ENCODE results near the gene PDLIM7. TPM values are rescaled to one million over a fixed set of nuclear protein-coding genes. Genes with fewer than 3 reads are reported as not detected.

Gene PDLIM7
- total RNA-seq, 2 donors from 2014 or later, result 196 to 241 TPM

DNA sequence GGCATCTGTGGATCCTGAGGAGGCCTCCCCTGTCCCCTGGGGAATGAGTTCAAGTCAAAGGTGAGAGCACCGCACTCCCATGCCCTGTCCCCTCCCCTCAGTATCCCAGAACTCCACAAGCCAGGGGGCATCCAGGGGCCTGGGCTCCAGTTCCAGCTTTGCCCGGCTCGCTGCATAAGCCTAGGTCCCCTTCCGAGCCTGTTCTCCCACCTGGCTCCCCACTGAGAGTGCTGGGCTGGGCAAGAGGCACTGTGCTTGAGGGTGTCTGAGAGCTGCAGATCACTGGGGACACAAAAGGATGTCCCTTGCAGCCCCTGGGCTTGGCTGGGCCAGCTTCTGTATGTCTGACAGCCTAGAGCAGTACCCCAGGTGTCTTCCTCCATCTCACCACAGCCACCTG lies 7.7 kb upstream of the PDLIM7 start:
- H3K4me1 Mint-ChIP-seq, result peaks cover 5% of the 10 kb centered on the region
- peaks cover 4% of the 10 kb centered on the region for H3K4me1 ChIP-seq (ENCODE audit: control insufficient read depth, insufficient read depth, low read length)
- no peaks in the 10 kb centered on the region for H3K9me3 ChIP-seq (ENCODE audit: control insufficient read depth, low read length)
- no peak overlapping the region for H3K9ac ChIP-seq (ENCODE audit: extremely low read depth, low read length, poor library complexity, severe bottlenecking)
- no peak overlapping the region for H3K27ac Mint-ChIP-seq
- H3K27ac ChIP-seq (ENCODE audit: low read depth, low read length), result no peak overlapping the region
- no peak for TF ChIP-seq CTCF (conservative IDR thresholded peaks at IDR 0.05)
- H3K36me3 ChIP-seq (ENCODE audit: control insufficient read depth, insufficient read depth, low read length), result peaks cover 8% of the 10 kb centered on the region
- peaks cover 6% of the 10 kb centered on the region for H3K27me3 Mint-ChIP-seq (ENCODE audit: insufficient read depth)
- no peak overlapping the region for H3K4me3 ChIP-seq (ENCODE audit: low read length)
- H3K9me3 Mint-ChIP-seq, result no peaks in the 10 kb centered on the region
- no peak for DNase-seq
- H3K36me3 Mint-ChIP-seq (ENCODE audit: low read depth), result peaks cover 10% of the 10 kb centered on the region
- no peak overlapping the region for H3K4me3 Mint-ChIP-seq
- no peaks in the 10 kb centered on the region for H3K27me3 ChIP-seq (ENCODE audit: control insufficient read depth, insufficient read depth, low read length, poor library complexity, severe bottlenecking)
- WGBS, 2 experiments (ENCODE audit: insufficient coverage in 1 of 2, insufficient read length in 1 of 2), result 93% methylated on average over 4 of the region's 4 CpGs; no CpG with 5 or more reads in 1 of the 2 experiments

GRCh38 chr5:177504086-177505056 lies 7.0 kb upstream of the PDLIM7 start:
- DNase-seq, result no peak
- 93 to 97% methylated on average over 24 to 47 of the region's 47 CpGs for WGBS, 2 experiments (ENCODE audit: insufficient coverage in 1 of 2, insufficient read length in 1 of 2)
- Histone ChIP-seq H3K4me1 (ENCODE audit: control insufficient read depth, insufficient read depth, low read length) (peaks cover 1% of the 10 kb centered on the region), H3K9ac (ENCODE audit: extremely low read depth, low read length, poor library complexity, severe bottlenecking) (no peak overlapping the region), H3K36me3 (ENCODE audit: control insufficient read depth, insufficient read depth, low read length) (peaks cover 5% of the 10 kb centered on the region), H3K9me3 (ENCODE audit: control insufficient read depth, low read length) (no peaks in the 10 kb centered on the region), H3K27me3 (ENCODE audit: control insufficient read depth, insufficient read depth, low read length, poor library complexity, severe bottlenecking) (peaks cover 1% of the 10 kb centered on the region), H3K27ac (ENCODE audit: low read depth, low read length) (no peak overlapping the region), H3K4me3 (ENCODE audit: low read length) (no peak overlapping the region)
- Mint-ChIP-seq H3K9me3 (no peaks in the 10 kb centered on the region), H3K36me3 (ENCODE audit: low read depth) (peaks cover 10% of the 10 kb centered on the region), H3K27ac (no peak overlapping the region), H3K4me1 (peaks cover 2% of the 10 kb centered on the region), H3K4me3 (no peak overlapping the region), H3K27me3 (ENCODE audit: insufficient read depth) (peaks cover 13% of the 10 kb centered on the region)
- TF ChIP-seq CTCF (conservative IDR thresholded peaks at IDR 0.05), result no peak

DNA sequence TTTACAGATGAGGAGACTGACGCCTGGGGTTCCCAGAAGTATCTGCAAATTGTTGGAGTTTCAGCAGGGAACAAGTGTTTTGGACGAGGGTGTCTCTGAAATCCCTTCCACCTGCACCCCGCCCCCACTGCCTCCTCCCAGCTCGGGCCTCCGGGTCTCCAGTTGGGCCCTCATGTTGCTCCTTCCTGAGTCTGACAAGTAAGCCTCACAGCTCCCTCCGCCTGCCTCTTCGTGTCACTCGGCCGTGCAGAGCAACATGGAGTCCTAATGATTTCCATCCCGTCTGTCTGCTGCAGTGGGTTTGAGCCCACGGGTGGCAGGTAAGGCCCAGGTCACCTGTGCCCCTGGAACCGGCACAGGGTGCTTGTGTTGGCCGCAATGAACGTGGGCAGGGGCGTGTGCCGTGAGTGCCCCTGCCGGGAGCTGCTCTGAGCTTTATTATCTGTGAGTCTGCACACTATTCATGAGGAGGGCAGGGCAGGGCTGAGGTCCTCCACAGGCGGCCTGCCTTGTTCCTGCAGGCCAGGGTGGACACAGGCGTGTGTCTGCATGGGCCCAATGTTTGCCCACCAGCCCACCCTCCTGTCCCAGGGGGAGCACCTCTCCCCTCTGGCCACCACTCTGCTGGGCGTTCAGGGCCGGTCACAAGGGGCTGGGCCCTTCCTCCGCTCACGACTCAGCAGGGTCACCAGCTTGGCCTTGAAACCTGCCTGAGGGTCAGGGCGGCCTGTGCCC lies 6.1 kb upstream of the PDLIM7 start:
- no peak for DNase-seq

More for the DNA sequence above, 6.1 kb upstream of the PDLIM7 start:
- no peaks in the 10 kb centered on the region for H3K4me1 ChIP-seq (ENCODE audit: control insufficient read depth, insufficient read depth, low read length)
- no peak overlapping the region for H3K9ac ChIP-seq (ENCODE audit: extremely low read depth, low read length, poor library complexity, severe bottlenecking)
- Mint-ChIP-seq H3K27ac (no peak overlapping the region), H3K36me3 (ENCODE audit: low read depth) (peaks cover 10% of the 10 kb centered on the region), H3K9me3 (no peaks in the 10 kb centered on the region), H3K27me3 (ENCODE audit: insufficient read depth) (peaks cover 21% of the 10 kb centered on the region), H3K4me1 (peaks cover 4% of the 10 kb centered on the region), H3K4me3 (no peak overlapping the region)
- WGBS, 2 experiments (ENCODE audit: insufficient coverage in 1 of 2, insufficient read length in 1 of 2), result 89 to 91% methylated on average over 18 to 24 of the region's 24 CpGs
- H3K9me3 ChIP-seq (ENCODE audit: control insufficient read depth, low read length), result no peaks in the 10 kb centered on the region
- H3K36me3 ChIP-seq (ENCODE audit: control insufficient read depth, insufficient read depth, low read length), result peaks cover 5% of the 10 kb centered on the region
- TF ChIP-seq CTCF (conservative IDR thresholded peaks at IDR 0.05), result no peak
- H3K27me3 ChIP-seq (ENCODE audit: control insufficient read depth, insufficient read depth, low read length, poor library complexity, severe bottlenecking), result peaks cover 10% of the 10 kb centered on the region
- H3K4me3 ChIP-seq (ENCODE audit: low read length), result no peak overlapping the region
- no peak overlapping the region for H3K27ac ChIP-seq (ENCODE audit: low read depth, low read length)

All from endodermal cell (in vitro differentiated cells).